Duodenal mucosa (tissue), 2 donors: ENCODE measurements around the gene SRA1.

Experiments used
- H3K27ac ChIP-seq: one replicate; pipeline ENCODE4 v1.7.0; 2013; ENCODE audit warnings: low read depth, low read length
- H3K27me3 ChIP-seq, 2 donors: one replicate each; pipeline ENCODE4 v1.7.0; 2013; ENCODE audit warnings: low read length in 2 of 2, control low read depth in 1 of 2; ENCODE audit not compliant: insufficient read depth in 2 of 2, control insufficient read depth in 1 of 2
- H3K36me3 ChIP-seq, 2 donors: one replicate each; pipeline ENCODE4 v1.7.0; 2013; ENCODE audit warnings: low read length in 2 of 2, control low read depth in 1 of 2; ENCODE audit not compliant: insufficient read depth in 2 of 2, control insufficient read depth in 1 of 2
- H3K4me1 ChIP-seq, 2 donors: one replicate each; pipeline ENCODE4 v1.7.0; 2013; ENCODE audit warnings: low read length in 2 of 2, control low read depth in 1 of 2; ENCODE audit not compliant: insufficient read depth in 2 of 2, control insufficient read depth in 1 of 2
- H3K4me3 ChIP-seq, 2 donors: one replicate each; pipeline ENCODE4 v1.7.0; 2013; ENCODE audit warnings: low read length in 2 of 2, low read depth in 1 of 2
- H3K9ac ChIP-seq, 2 donors: one replicate each; pipeline ENCODE4 v1.7.0; 2013; ENCODE audit warnings: low read length in 2 of 2, low read depth in 1 of 2
- H3K9me3 ChIP-seq, 2 donors: one replicate each; pipeline ENCODE4 v1.7.0; 2013; ENCODE audit warnings: low read length in 2 of 2, control low read depth in 1 of 2; ENCODE audit not compliant: control insufficient read depth in 1 of 2

The SRA1 gene

DNA sequence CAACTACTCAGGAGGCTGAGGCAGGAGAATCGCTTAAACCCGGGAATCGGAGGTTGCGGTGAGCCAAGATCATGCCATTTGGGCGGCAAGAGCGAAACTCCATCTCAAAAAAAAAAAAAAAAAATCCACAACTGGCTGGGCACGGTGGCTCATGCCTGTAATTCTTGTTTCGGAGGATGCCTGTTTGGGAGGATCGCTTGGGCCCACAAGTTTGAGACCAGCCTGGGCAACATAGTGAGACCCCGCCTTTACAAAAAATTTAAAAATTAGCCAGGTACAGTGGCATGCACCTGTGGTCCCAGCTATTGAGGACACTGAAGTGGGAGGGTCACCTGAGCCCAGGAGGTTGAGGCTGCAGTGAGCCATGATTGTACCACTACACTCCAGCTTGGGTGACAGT is 11.7 kb downstream of the SRA1 start:
- no peak overlapping the region for H3K4me3 ChIP-seq
- no peak overlapping the region for H3K27ac ChIP-seq
- H3K27me3 ChIP-seq = no peaks in the 10 kb centered on the region
- peaks cover 20 to 39% of the 10 kb centered on the region in 2 donors for H3K36me3 ChIP-seq
- H3K9me3 ChIP-seq = no peaks in the 10 kb centered on the region
- H3K4me1 ChIP-seq = peaks cover 41 to 42% of the 10 kb centered on the region in 2 donors
- H3K9ac ChIP-seq = no peak overlapping the region

DNA sequence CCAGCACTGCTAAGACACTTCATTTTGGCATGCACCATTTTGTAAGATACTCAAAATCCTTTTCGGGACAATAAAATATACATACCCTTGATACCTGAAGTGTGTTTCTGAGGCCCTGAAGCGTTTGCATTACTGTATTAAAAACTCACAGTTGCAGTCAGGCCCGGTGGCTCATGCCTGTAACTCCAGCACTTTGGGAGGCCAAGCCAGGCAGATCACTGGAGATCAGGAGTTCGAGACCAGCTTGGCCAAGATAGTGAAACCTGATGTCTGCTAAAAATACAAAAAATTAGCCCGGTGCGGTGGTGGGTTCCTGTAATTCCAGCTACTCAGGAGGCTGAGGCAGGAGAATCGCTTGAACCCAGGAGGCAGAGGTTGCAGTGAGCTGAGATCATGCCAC is 12.3 kb downstream of the SRA1 start:
- no peaks in the 10 kb centered on the region for H3K9me3 ChIP-seq
- no peak overlapping the region for H3K9ac ChIP-seq
- H3K27me3 ChIP-seq = no peaks in the 10 kb centered on the region
- H3K4me1 ChIP-seq = peaks cover 41 to 42% of the 10 kb centered on the region in 2 donors
- H3K27ac ChIP-seq = no peak overlapping the region
- H3K4me3 ChIP-seq = no peak overlapping the region
- H3K36me3 ChIP-seq = peaks cover 20 to 37% of the 10 kb centered on the region in 2 donors

GRCh38 chr5:140542972-140543371 is 14.3 kb downstream of the SRA1 start:
- Histone ChIP-seq H3K4me1 (peaks cover 22% of the 10 kb centered on the region in 2 donors), H3K36me3 (peaks cover 37 to 48% of the 10 kb centered on the region in 2 donors), H3K9me3 (no peaks in the 10 kb centered on the region), H3K27ac (peak overlapping the region; percentile 17), H3K27me3 (no peaks in the 10 kb centered on the region), H3K9ac (no peak overlapping the region), H3K4me3 (no peak overlapping the region)

DNA sequence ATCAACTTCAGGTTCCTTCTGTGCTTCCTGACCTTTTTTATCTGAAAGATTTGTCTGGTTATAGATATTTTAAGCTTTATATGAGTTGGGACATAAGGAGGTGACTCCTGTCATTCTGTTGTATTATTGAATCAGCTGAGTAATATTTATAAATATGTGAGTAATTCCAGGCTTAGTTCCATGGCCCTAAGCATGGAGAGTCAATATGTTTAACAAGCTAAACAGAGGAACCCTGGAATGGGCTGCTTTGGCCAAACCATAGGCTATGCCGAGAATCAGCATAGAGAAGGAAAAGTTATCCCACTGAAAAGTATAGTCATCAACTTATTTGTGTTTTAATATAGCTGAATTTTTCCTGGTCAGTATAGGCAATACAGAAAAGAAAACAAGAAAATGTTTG is 17.0 kb downstream of the SRA1 start:
- no peak overlapping the region for H3K27ac ChIP-seq
- no peak overlapping the region for H3K4me3 ChIP-seq
- no peaks in the 10 kb centered on the region for H3K27me3 ChIP-seq
- peaks cover 43 to 59% of the 10 kb centered on the region in 2 donors for H3K36me3 ChIP-seq
- peaks cover 5 to 8% of the 10 kb centered on the region in 2 donors for H3K4me1 ChIP-seq
- no peaks in the 10 kb centered on the region for H3K9me3 ChIP-seq
- no peak overlapping the region for H3K9ac ChIP-seq

DNA sequence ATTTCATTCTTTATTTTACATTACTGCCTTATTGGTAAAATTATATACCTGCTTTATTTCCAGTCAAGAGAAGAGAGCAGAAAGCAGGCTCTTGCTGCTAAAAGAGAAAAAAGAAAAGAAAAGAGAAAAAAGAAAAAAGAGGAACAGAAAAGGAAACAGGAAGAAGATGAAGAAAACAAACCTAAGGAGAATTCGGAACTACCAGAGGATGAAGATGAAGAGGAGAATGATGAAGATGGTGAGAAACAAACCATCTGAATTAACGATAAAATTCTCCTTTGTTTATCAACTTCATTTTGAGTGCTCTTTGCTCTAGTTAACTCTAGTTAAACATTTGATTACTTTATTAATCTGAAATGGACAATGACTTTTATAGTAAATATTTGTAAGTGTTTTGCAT is 33.3 kb downstream of the SRA1 start:
- H3K27ac ChIP-seq = no peak overlapping the region
- no peaks in the 10 kb centered on the region for H3K4me1 ChIP-seq
- H3K9ac ChIP-seq = no peak overlapping the region
- H3K9me3 ChIP-seq = no peaks in the 10 kb centered on the region
- H3K4me3 ChIP-seq = no peak overlapping the region
- H3K27me3 ChIP-seq = no peaks in the 10 kb centered on the region
- peaks cover 34 to 45% of the 10 kb centered on the region in 2 donors for H3K36me3 ChIP-seq

DNA sequence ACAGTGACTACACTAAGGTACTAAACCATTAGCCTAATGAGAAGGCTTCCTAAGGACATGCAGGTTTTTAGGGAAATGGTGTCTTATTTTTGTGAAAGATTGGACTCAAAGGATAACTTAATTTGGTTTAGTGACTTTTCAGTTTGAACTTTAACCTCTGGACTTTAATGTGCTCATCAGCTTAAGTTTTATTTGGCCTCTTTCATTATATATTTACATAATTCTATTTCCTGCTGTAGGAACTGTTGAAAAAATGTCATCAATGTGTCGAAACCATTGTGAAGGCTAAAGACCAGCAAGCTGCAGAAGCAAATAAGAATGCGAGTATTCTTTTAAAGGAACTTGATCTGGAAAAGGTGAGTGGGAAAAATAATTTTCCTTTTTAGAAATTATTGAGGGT is 44.1 kb downstream of the SRA1 start:
- Histone ChIP-seq H3K27me3 (no peaks in the 10 kb centered on the region), H3K4me3 (no peak overlapping the region), H3K36me3 (peaks cover 12 to 61% of the 10 kb centered on the region in 2 donors), H3K4me1 (no peaks in the 10 kb centered on the region), H3K27ac (no peak overlapping the region), H3K9ac (no peak overlapping the region), H3K9me3 (no peaks in the 10 kb centered on the region)

GRCh38 chr5:140509898-140510297 is 47.4 kb downstream of the SRA1 start:
- H3K27me3 ChIP-seq = no peaks in the 10 kb centered on the region
- H3K4me3 ChIP-seq = no peak overlapping the region
- peaks cover 33 to 86% of the 10 kb centered on the region in 2 donors for H3K36me3 ChIP-seq
- no peak overlapping the region for H3K27ac ChIP-seq
- H3K4me1 ChIP-seq = no peaks in the 10 kb centered on the region
- H3K9ac ChIP-seq = no peak overlapping the region
- H3K9me3 ChIP-seq = no peaks in the 10 kb centered on the region

DNA sequence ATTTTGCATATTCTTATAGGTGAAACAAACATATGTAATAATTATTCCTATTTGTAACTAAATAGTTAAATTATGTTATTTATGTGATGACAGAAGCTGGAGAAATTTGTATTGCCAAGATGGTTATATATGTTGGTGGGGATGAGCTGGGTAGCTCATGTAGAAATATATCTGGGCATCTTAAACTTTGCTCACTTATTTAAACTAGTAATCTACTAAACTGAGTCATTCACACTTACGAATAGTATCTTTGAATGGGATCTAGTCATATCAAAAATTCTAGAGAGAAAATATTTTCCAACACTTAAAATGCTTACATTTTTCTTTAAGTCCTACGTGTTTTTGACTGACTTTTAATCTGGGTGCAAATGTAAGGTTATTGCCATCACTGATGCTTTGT is 54.4 kb downstream of the SRA1 start:
- Histone ChIP-seq H3K4me3 (no peak overlapping the region), H3K9ac (no peak overlapping the region), H3K9me3 (no peaks in the 10 kb centered on the region), H3K36me3 (peaks cover 25 to 41% of the 10 kb centered on the region in 2 donors), H3K27ac (no peak overlapping the region), H3K27me3 (no peaks in the 10 kb centered on the region), H3K4me1 (no peaks in the 10 kb centered on the region)
